ENCODE data around the gene EML1. TPM values are rescaled to one million over a fixed set of nuclear protein-coding genes. Genes with fewer than 3 reads are reported as not detected.
A peak's percentile ranks its signal among the peaks of the same experiment; 100 is the strongest.

The EML1 gene
- total RNA-seq, 1 donor from 2014 or later = 33.3 TPM

DNA sequence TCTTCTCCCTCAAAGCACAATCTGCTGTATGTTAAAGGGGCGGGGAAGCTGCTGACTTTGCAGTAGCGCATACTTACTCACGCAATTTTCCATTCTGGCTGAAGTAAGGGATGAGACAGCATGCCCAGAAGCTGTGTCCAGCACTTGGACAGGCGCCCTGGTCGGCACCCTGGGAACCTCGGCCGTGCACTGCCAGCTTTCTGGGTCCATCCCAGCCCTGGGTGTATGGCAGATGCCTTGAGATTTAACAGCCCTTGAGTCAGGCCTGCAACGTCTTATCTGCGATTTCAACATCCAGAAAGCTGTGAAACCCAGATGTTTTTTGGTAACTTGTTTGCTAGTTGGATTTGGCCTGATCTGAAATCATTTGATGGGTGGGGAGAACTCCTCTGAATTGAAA lies 16.1 kb downstream of the EML1 start:
- Histone ChIP-seq H3K27me3 (ENCODE audit: low read depth) (no peaks in the 10 kb centered on the region), H3K9me3 (replicated peaks) (no peaks in the 10 kb centered on the region), H3K36me3 (no peaks in the 10 kb centered on the region), H3K27ac (replicated peaks) (peak overlapping the region; percentile 71), H3K4me3 (no peak overlapping the region), H3K4me1 (peaks cover 42% of the 10 kb centered on the region)
- TF ChIP-seq, protein P1, sequence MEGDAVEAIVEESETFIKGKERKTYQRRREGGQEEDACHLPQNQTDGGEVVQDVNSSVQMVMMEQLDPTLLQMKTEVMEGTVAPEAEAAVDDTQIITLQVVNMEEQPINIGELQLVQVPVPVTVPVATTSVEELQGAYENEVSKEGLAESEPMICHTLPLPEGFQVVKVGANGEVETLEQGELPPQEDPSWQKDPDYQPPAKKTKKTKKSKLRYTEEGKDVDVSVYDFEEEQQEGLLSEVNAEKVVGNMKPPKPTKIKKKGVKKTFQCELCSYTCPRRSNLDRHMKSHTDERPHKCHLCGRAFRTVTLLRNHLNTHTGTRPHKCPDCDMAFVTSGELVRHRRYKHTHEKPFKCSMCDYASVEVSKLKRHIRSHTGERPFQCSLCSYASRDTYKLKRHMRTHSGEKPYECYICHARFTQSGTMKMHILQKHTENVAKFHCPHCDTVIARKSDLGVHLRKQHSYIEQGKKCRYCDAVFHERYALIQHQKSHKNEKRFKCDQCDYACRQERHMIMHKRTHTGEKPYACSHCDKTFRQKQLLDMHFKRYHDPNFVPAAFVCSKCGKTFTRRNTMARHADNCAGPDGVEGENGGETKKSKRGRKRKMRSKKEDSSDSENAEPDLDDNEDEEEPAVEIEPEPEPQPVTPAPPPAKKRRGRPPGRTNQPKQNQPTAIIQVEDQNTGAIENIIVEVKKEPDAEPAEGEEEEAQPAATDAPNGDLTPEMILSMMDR (IDR thresholded peaks at IDR 0.05; ENCODE audit: borderline replicate concordance) = no peak
- intact Hi-C loops (cut with micrococcal nuclease) = no loop called here
- DNase-seq = peak; percentile 74

DNA sequence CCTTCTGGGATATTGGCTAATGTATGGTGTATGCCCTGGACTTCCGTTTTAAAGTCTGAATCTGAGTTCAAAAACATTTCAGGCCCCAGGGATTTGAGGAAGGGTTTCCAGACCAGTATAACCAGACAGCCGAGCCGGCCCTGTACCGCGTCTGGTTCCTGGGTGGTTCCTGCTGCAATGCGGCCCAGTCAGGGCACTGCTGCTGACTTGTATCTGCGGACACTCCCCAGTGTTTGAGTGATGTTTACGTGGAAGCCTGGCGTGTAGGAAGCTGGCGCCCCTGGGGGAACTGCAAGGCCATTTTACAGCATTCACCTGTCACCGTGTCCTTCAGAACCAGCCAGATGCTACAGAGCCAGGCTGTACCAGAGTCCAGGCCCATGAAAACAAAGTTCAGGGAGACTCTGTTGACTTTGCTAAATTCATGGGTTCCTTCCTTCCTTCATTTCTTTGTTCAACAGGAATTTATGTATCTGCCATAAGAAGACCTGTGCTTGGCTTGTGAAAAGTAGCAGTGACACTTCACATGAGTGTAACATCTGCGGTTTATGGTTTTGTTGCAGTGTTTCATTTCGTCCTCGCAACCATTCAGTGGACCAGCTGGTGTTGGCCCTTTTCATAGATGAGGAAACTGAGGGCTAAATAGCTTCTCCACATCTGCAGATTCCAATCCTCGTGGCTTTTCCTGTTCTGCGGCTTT lies 16.8 kb downstream of the EML1 start:
- H3K4me3 ChIP-seq = no peak overlapping the region
- intact Hi-C loops (cut with micrococcal nuclease) = no loop called here
- TF ChIP-seq, protein P1 (IDR thresholded peaks at IDR 0.05; ENCODE audit: borderline replicate concordance) = no peak

DNA sequence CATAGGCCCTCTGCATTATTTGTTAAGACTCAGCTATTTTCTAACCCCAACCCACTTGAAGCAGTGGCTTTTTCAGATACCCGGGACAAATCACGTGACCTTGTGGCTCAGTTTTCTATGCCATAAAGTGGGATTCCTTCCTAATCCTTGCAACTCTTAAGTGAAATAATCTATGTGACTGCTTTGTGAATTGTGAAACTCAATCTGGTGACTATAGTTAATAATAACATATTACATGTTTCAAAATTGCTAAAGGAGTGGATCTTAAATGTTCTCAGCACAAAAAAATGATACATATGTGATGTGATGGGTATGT lies 17.3 kb downstream of the EML1 start:
- no peaks in the 10 kb centered on the region for H3K27me3 ChIP-seq (ENCODE audit: low read depth)
- peak overlapping the region; percentile 71 for H3K27ac ChIP-seq (replicated peaks)
- no peak overlapping the region for H3K4me3 ChIP-seq
- H3K36me3 ChIP-seq = no peaks in the 10 kb centered on the region
- no peaks in the 10 kb centered on the region for H3K9me3 ChIP-seq (replicated peaks)
- DNase-seq = no peak
- intact Hi-C loops (cut with micrococcal nuclease) = no loop called here
- TF ChIP-seq, protein P1 (IDR thresholded peaks at IDR 0.05; ENCODE audit: borderline replicate concordance) = no peak
- H3K4me1 ChIP-seq = peaks cover 45% of the 10 kb centered on the region

More for the DNA sequence above, 16.8 kb downstream of the EML1 start:
- no peaks in the 10 kb centered on the region for H3K9me3 ChIP-seq (replicated peaks)
- H3K4me1 ChIP-seq = peaks cover 42% of the 10 kb centered on the region
- peak overlapping the region; percentile 71 for H3K27ac ChIP-seq (replicated peaks)
- H3K36me3 ChIP-seq = no peaks in the 10 kb centered on the region
- DNase-seq = peak; percentile 52
- H3K27me3 ChIP-seq (ENCODE audit: low read depth) = no peaks in the 10 kb centered on the region

- no peaks in the 10 kb centered on the region for H3K9me3 ChIP-seq (replicated peaks)
- H3K4me1 ChIP-seq = peaks cover 47% of the 10 kb centered on the region
- no peak overlapping the region for H3K27ac ChIP-seq (replicated peaks)
- TF ChIP-seq, protein P1 (IDR thresholded peaks at IDR 0.05; ENCODE audit: borderline replicate concordance) = no peak
- intact Hi-C loops (cut with micrococcal nuclease) = no loop called here
- no peaks in the 10 kb centered on the region for H3K36me3 ChIP-seq
- H3K4me3 ChIP-seq = no peak overlapping the region
- no peak for DNase-seq
- H3K27me3 ChIP-seq (ENCODE audit: low read depth) = no peaks in the 10 kb centered on the region
Observed at GRCh38 chr14:99812096-99812750, 19.0 kb downstream of the EML1 start.

DNA sequence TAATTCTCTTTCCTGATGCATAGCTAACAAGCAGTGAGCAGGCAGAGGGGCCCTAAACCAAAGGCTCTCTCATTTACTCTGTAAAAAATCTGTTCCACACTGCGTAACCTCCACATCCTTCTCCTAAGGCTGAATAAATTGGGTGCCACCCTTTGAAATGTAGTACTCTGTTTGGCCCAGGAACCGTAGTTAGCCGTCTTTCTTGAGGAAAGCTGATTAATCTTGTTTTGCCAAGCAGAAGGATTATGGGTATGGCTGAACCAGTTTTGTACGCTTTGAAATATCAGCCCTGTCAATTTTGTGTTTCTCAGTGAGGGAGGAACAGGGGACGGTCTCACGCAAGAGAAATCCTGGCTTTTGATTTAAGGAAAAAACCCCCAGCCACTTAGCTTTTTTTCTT lies 19.7 kb downstream of the EML1 start:
- TF ChIP-seq, protein P1 (IDR thresholded peaks at IDR 0.05; ENCODE audit: borderline replicate concordance) = no peak
- H3K27ac ChIP-seq (replicated peaks) = no peak overlapping the region
- H3K36me3 ChIP-seq = no peaks in the 10 kb centered on the region
- H3K4me1 ChIP-seq = peaks cover 40% of the 10 kb centered on the region
- H3K9me3 ChIP-seq (replicated peaks) = no peaks in the 10 kb centered on the region
- no peak for DNase-seq
- no peak overlapping the region for H3K4me3 ChIP-seq
- intact Hi-C loops (cut with micrococcal nuclease) = no loop called here
- H3K27me3 ChIP-seq (ENCODE audit: low read depth) = no peaks in the 10 kb centered on the region
